C4-2B (cell line): ENCODE measurements around the gene GMDS.

Source experiments
- ZFX ChIP-seq: fragments of 450-650 bp; IDR thresholded peaks from 2 replicates; pipeline ENCODE4 v1.6.1; 2017
- TF ChIP-seq, protein P1 (sequence below): fragments of 450-650 bp; conservative IDR thresholded peaks from 2 replicates; pipeline ENCODE4 v1.5.1; 2017; ENCODE audit warnings: mild to moderate bottlenecking

GRCh38 chr6:1763404-1763803, 482.0 kb downstream of the GMDS start:
- TF ChIP-seq, protein P1, sequence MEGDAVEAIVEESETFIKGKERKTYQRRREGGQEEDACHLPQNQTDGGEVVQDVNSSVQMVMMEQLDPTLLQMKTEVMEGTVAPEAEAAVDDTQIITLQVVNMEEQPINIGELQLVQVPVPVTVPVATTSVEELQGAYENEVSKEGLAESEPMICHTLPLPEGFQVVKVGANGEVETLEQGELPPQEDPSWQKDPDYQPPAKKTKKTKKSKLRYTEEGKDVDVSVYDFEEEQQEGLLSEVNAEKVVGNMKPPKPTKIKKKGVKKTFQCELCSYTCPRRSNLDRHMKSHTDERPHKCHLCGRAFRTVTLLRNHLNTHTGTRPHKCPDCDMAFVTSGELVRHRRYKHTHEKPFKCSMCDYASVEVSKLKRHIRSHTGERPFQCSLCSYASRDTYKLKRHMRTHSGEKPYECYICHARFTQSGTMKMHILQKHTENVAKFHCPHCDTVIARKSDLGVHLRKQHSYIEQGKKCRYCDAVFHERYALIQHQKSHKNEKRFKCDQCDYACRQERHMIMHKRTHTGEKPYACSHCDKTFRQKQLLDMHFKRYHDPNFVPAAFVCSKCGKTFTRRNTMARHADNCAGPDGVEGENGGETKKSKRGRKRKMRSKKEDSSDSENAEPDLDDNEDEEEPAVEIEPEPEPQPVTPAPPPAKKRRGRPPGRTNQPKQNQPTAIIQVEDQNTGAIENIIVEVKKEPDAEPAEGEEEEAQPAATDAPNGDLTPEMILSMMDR, result no peak
- no peak for TF ChIP-seq ZFX
